Measurements from ENCODE around the gene UST.

GRCh38 chr6:148851683-148852556, 105.1 kb downstream of the UST start:
- TF ChIP-seq CTCF (conservative IDR thresholded peaks at IDR 0.05 in 1 of 2, IDR thresholded peaks at IDR 0.05 in 1 of 2; ENCODE audit: extremely low read depth in 1 of 2, insufficient read depth in 1 of 2, low read depth in 1 of 2, low read length in 2 of 2): no peak
- TF ChIP-seq EZH2 (IDR thresholded peaks at IDR 0.05; ENCODE audit: borderline replicate concordance, low read length): no peak

All from mammary epithelial cell (primary cell).